ENCODE results near the gene KCNIP4. TPM values are rescaled to one million over a fixed set of nuclear protein-coding genes. Genes with fewer than 3 reads are reported as not detected.

KCNIP4 gene
- total and polyA plus RNA-seq, 2 of the 4 experiments (the other 2 are of a cell fraction), result not detected

DNA sequence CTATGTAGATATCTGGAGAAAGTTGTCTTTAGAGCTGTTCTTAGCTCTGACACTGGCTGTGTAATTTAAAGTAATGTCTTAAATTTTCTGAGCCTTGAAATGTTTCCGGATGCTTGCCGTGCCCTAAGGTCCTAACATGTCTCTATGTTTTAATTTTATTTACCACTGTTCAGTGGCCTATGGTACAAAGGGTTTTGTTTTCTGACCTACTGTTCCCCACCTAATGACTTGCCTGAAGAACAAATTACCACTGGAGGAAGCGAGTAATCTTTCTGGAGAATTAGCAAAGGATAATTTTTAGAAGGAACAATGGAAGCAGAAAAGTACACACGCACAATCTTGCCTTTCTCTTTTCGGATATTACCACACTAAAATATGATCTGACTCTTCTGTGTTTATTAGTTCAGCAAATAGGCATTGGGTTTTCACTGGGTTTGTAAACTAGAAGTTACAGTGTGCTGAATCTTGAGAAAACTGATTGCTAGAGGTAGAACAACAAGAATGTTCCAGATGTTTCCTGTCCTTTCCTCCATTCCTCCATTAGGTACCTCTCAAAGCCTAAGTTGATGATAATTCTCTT lies 812.4 kb downstream of the KCNIP4 start:
- intact Hi-C loops (cut with micrococcal nuclease) (no loop called here), dilution Hi-C loops (cut with HindIII; ENCODE audit: low sequenced_read_pairs, unreplicated experiment) (no loop called here), in situ Hi-C loops (cut with MboI; ENCODE audit: low sequenced_read_pairs) (no loop called here)
- H3K36me3 ChIP-seq (ENCODE audit: control insufficient read depth, insufficient read depth, low read length), result no peaks in the 10 kb centered on the region
- H3K14ac ChIP-seq (replicated peaks; ENCODE audit: low read depth, low read length), result no peak overlapping the region
- no peak overlapping the region for H2BK5ac ChIP-seq (ENCODE audit: low read depth, low read length, poor library complexity, severe bottlenecking)
- H2BK120ac ChIP-seq (ENCODE audit: low read depth, low read length), result no peak overlapping the region
- CTCF ChIA-PET, result no interaction called here
- no peak overlapping the region for H4K5ac ChIP-seq (ENCODE audit: low read depth, low read length)
- TF ChIP-seq CEBPB (IDR thresholded peaks at IDR 0.05; ENCODE audit: low read depth, low read length), result no peak
- TF ChIP-seq, protein P1, sequence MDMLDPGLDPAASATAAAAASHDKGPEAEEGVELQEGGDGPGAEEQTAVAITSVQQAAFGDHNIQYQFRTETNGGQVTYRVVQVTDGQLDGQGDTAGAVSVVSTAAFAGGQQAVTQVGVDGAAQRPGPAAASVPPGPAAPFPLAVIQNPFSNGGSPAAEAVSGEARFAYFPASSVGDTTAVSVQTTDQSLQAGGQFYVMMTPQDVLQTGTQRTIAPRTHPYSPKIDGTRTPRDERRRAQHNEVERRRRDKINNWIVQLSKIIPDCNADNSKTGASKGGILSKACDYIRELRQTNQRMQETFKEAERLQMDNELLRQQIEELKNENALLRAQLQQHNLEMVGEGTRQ (IDR thresholded peaks at IDR 0.05; ENCODE audit: low read depth, low read length), result no peak
- TF ChIP-seq SMC3 (IDR thresholded peaks at IDR 0.05; ENCODE audit: low read depth, low read length), result no peak
- no peak for TF ChIP-seq RAD21 (IDR thresholded peaks at IDR 0.05; ENCODE audit: low read length)
- TF ChIP-seq MAZ (IDR thresholded peaks at IDR 0.05; ENCODE audit: borderline replicate concordance, low read depth, low read length), result no peak
- TF ChIP-seq POLR2A (IDR thresholded peaks at IDR 0.05; ENCODE audit: low read depth, low read length), result no peak
- no peak for TF ChIP-seq RFX5 (IDR thresholded peaks at IDR 0.05; ENCODE audit: low read depth, low read length)
- TF ChIP-seq MAFK (IDR thresholded peaks at IDR 0.05; ENCODE audit: low read depth, low read length), result no peak
- no peak for TF ChIP-seq FOS (IDR thresholded peaks at IDR 0.05; ENCODE audit: low read depth, low read length)
- no peak for TF ChIP-seq CHD1 (IDR thresholded peaks at IDR 0.05; ENCODE audit: low read depth, low read length)
- TF ChIP-seq MXI1 (IDR thresholded peaks at IDR 0.05; ENCODE audit: borderline replicate concordance, low read depth, low read length), result no peak
- TF ChIP-seq NFE2L2 (IDR thresholded peaks at IDR 0.05; ENCODE audit: low read depth, low read length), result no peak
- no peak for TF ChIP-seq RCOR1 (IDR thresholded peaks at IDR 0.05; ENCODE audit: insufficient replicate concordance, low read length)
- no peak for TF ChIP-seq BHLHE40 (IDR thresholded peaks at IDR 0.05; ENCODE audit: low read depth, low read length)
- TF ChIP-seq, protein P2, sequence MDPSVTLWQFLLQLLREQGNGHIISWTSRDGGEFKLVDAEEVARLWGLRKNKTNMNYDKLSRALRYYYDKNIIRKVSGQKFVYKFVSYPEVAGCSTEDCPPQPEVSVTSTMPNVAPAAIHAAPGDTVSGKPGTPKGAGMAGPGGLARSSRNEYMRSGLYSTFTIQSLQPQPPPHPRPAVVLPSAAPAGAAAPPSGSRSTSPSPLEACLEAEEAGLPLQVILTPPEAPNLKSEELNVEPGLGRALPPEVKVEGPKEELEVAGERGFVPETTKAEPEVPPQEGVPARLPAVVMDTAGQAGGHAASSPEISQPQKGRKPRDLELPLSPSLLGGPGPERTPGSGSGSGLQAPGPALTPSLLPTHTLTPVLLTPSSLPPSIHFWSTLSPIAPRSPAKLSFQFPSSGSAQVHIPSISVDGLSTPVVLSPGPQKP (IDR thresholded peaks at IDR 0.05; ENCODE audit: borderline replicate concordance, low read depth, low read length), result no peak
- TF ChIP-seq, protein P3, sequence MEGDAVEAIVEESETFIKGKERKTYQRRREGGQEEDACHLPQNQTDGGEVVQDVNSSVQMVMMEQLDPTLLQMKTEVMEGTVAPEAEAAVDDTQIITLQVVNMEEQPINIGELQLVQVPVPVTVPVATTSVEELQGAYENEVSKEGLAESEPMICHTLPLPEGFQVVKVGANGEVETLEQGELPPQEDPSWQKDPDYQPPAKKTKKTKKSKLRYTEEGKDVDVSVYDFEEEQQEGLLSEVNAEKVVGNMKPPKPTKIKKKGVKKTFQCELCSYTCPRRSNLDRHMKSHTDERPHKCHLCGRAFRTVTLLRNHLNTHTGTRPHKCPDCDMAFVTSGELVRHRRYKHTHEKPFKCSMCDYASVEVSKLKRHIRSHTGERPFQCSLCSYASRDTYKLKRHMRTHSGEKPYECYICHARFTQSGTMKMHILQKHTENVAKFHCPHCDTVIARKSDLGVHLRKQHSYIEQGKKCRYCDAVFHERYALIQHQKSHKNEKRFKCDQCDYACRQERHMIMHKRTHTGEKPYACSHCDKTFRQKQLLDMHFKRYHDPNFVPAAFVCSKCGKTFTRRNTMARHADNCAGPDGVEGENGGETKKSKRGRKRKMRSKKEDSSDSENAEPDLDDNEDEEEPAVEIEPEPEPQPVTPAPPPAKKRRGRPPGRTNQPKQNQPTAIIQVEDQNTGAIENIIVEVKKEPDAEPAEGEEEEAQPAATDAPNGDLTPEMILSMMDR (conservative IDR thresholded peaks at IDR 0.05; ENCODE audit: low read depth, low read length), result no peak
- H2AK9ac ChIP-seq (replicated peaks; ENCODE audit: low read depth, low read length, poor library complexity), result no peak overlapping the region
- H4K91ac ChIP-seq (ENCODE audit: insufficient read depth, low read depth, low read length), result no peak overlapping the region
- no peaks in the 10 kb centered on the region for H3K27me3 ChIP-seq (ENCODE audit: control insufficient read depth, insufficient read depth, low read length)
- H3K23ac ChIP-seq (ENCODE audit: low read depth, low read length), result no peak overlapping the region
- H3K18ac ChIP-seq (ENCODE audit: low read depth, low read length), result no peak overlapping the region
- H2BK20ac ChIP-seq (ENCODE audit: low read depth, low read length), result no peak overlapping the region
- H4K20me1 ChIP-seq (ENCODE audit: insufficient read depth, low read length), result no peaks in the 10 kb centered on the region
- H2AK5ac ChIP-seq (ENCODE audit: low read depth, low read length), result no peak overlapping the region
- no peak overlapping the region for H2BK15ac ChIP-seq (ENCODE audit: low read depth, low read length)
- no peak overlapping the region for H3K56ac ChIP-seq (ENCODE audit: extremely low read depth, insufficient read depth, low read length)
- peaks cover 13% of the 10 kb centered on the region for H3K9me3 ChIP-seq (ENCODE audit: control insufficient read depth, insufficient read depth, low read length)
- no peak overlapping the region for H3K9ac ChIP-seq (ENCODE audit: low read depth, low read length)
- no CpG with 5 or more reads among the region's 5 CpGs for WGBS, 2 experiments (ENCODE audit: extremely low coverage in 2 of 2, insufficient read length in 1 of 2)
- H3K4me1 ChIP-seq (ENCODE audit: control insufficient read depth, insufficient read depth, low read length), result no peaks in the 10 kb centered on the region
- ATAC-seq (ENCODE audit: low read depth), result no peak
- no peak overlapping the region for H4K8ac ChIP-seq (ENCODE audit: low read depth in 2 of 2, low read length in 2 of 2)
- H3K4me2 ChIP-seq (ENCODE audit: low read depth, low read length), result no peak overlapping the region
- H3K9me1 ChIP-seq (ENCODE audit: insufficient read depth, low read length), result no peaks in the 10 kb centered on the region
- BruUV-seq (replicated peaks), result no TSS peak
- H3K27ac ChIP-seq (ENCODE audit: insufficient read depth, low read length), result no peak overlapping the region
- H3K4ac ChIP-seq (ENCODE audit: low read depth, low read length), result no peak overlapping the region
- DNase-seq, result no peak
- no peak overlapping the region for H3K4me3 ChIP-seq (ENCODE audit: insufficient read depth, low read depth, low read length)
- H3K79me1 ChIP-seq (ENCODE audit: low read depth in 1 of 2, low read length in 2 of 2), result no peaks in the 10 kb centered on the region
- no peak overlapping the region for H2AFZ ChIP-seq (replicated peaks; ENCODE audit: low read length, poor library complexity)
- POLR2A ChIA-PET (ENCODE audit: unreplicated experiment), result no interaction called here
